ENCODE data around the gene TAAR9.

The TAAR9 gene

DNA sequence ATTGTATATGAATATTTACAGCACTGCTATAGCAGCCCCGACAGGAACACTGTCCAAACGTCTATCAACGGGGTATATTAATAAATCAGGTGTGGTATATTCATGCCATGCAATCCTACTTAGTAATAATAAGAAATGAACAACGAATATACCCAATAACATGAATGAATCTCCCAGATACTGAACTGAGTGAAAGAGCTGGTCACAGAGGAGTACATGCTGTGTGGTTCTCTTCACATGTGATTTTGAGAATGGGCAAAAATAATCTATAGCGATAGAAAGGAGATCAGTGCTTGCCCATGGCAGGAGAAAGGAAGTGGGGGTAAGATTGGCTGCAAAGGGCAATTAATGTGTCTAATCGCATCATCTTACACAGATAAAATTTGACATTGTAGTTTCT is 28.3 kb downstream of the TAAR9 start:
- TF ChIP-seq, protein P1, sequence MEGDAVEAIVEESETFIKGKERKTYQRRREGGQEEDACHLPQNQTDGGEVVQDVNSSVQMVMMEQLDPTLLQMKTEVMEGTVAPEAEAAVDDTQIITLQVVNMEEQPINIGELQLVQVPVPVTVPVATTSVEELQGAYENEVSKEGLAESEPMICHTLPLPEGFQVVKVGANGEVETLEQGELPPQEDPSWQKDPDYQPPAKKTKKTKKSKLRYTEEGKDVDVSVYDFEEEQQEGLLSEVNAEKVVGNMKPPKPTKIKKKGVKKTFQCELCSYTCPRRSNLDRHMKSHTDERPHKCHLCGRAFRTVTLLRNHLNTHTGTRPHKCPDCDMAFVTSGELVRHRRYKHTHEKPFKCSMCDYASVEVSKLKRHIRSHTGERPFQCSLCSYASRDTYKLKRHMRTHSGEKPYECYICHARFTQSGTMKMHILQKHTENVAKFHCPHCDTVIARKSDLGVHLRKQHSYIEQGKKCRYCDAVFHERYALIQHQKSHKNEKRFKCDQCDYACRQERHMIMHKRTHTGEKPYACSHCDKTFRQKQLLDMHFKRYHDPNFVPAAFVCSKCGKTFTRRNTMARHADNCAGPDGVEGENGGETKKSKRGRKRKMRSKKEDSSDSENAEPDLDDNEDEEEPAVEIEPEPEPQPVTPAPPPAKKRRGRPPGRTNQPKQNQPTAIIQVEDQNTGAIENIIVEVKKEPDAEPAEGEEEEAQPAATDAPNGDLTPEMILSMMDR (IDR thresholded peaks at IDR 0.05), result no peak
- no peak for DNase-seq (ENCODE audit: low spot score)
- H3K27ac ChIP-seq, result no peak overlapping the region
- H3K4me3 ChIP-seq, result no peak overlapping the region

DNA sequence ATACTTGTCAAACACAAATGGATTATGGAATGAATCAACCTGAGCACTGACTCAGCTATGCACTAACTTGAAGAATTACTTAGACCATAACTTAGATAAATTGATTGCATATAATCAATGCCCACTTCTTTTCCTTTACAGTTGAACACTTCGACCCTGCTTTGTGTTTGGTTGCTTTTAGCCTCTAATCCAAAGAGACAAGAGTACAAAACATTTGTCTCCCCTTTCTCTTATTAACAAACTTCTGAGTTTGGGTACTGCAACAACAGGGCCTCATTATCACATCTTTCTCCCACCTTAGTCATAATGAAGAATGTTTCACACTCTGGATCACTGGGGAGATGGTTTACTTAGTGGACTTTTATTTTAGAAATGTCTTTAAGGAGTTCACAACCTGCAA is 29.5 kb downstream of the TAAR9 start:
- Histone ChIP-seq H3K4me3 (no peak overlapping the region), H3K27ac (no peak overlapping the region)
- no peak for DNase-seq (ENCODE audit: low spot score)
- TF ChIP-seq, protein P1 (IDR thresholded peaks at IDR 0.05), result no peak

DNA sequence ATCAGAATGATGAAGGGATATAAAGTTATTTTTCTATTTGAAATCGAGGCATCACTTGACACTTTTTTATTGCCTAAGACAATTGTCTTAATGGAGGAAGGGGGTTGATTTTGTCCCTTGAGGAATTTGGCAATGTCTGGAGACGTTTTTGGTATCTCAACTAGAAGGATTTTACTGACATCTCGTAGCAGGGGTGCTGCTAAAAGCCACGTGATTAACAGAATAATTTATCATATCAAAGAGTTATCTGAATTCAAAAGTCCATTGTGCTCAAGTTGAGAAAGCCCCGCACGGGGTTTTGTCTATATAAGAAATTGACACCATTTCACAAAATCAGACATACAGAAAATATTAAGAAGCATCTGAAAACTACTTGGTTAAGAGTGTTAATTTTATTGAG is 30.5 kb downstream of the TAAR9 start:
- Histone ChIP-seq H3K4me3 (no peak overlapping the region), H3K27ac (no peak overlapping the region)
- TF ChIP-seq, protein P1 (IDR thresholded peaks at IDR 0.05), result no peak
- DNase-seq (ENCODE audit: low spot score), result no peak

- TF ChIP-seq, protein P1 (IDR thresholded peaks at IDR 0.05), result no peak
- no peak overlapping the region for H3K4me3 ChIP-seq
- H3K27ac ChIP-seq, result no peak overlapping the region
- DNase-seq (ENCODE audit: low spot score), result no peak
Measured at GRCh38 chr6:132569170-132569569, 31.1 kb downstream of the TAAR9 start.

GRCh38 chr6:132570221-132570777 is 32.2 kb downstream of the TAAR9 start, which contains the start of gene TAAR6:
TAAR6 (plus strand) TSS chr6:132570322; CDS start chr6:132570322, 0 bp downstream.
- no peak for DNase-seq (ENCODE audit: low spot score)
- no peak within 1 kb of the TSS for H3K4me3 ChIP-seq
- TF ChIP-seq, protein P1 (IDR thresholded peaks at IDR 0.05), result no peak
- no peak within 1 kb of the TSS for H3K27ac ChIP-seq

DNA sequence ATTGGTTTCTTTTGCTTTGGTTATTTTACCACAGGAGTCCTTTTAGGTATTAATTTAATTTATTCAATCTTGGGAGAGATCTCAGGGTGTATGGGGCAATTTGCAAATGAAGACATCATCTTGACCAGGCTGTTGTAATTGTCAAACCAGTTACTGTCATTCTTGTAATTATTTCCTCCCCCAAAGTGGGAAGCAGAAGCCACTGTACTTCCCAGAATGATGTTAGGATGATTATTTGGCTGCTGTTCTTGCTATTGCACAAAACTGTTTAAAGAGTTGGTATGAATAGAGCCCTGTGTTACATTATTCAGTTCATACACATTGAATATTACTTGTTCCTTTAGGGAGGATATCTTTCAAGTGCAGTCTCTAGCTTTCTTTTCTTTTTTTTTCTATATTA is 33.7 kb downstream of the TAAR9 start:
- TF ChIP-seq, protein P1 (IDR thresholded peaks at IDR 0.05), result no peak
- Histone ChIP-seq H3K4me3 (no peak overlapping the region), H3K27ac (no peak overlapping the region)
- no peak for DNase-seq (ENCODE audit: low spot score)

DNA sequence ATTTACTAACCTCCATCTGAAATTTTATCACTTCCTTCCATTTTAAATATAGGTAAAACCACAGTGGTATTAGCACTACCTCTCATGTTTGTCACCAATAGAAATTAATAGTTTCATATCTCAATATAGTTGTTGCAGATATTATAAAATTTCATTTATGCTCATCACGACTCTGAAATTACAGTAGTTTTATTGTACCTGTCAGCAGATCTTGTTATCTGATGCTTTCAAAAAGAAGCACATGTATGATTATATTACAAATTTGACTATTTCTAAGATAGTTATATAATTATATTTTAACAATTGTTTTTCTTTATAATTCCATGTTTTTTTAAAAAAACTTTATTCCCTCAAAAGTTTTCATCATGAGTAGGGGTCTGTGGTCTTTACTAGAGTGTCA is 46.6 kb downstream of the TAAR9 start:
- no peak overlapping the region for H3K27ac ChIP-seq
- no peak overlapping the region for H3K4me3 ChIP-seq
- DNase-seq (ENCODE audit: low spot score), result no peak
- TF ChIP-seq, protein P1 (IDR thresholded peaks at IDR 0.05), result no peak
